ENCODE measurements around the gene KLF7. TPM values are rescaled to one million over a fixed set of nuclear protein-coding genes. Genes with fewer than 3 reads are reported as not detected.

KLF7 gene
- total RNA-seq, 2 experiments from 2014 or later: not detected

DNA sequence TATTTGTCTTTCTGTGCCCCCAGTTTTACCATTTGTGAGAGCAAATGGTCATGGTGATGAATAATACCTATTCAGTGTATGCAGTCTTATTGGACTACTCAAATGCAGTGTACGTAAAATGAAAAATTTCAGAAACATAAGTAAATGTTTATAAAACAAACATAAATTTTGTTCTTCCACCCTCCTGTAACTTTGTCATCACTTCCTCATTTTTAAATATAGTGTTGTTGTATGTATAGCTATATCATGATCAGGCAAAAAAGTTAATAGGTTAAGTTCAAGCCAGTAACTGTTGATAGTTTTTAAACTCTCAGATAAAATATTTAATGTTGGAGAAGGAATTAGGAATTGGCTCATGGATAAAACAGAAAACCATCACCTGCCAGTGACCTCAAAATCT, 93.2 kb downstream of the KLF7 start:
- intact Hi-C loops (cut with micrococcal nuclease; ENCODE audit: unreplicated experiment): no loop called here

DNA sequence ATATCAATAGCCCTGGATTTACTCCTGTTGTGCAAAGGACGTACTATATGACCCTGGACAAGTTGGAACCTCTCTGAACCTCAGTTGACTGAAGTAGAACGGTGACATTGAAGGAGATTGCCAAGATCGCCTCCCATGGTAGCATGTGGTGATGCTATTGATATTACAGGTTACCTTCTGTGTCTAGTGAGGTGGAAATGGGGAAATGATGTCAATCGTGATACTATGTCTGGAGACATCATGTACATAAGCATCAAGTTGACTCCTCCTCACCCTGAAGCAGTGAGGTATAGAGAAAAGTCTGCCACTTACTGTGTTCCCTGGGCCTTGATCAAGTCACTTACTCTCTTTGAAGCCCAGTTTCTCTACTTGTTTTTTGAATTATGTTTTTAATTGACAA, 93.9 kb downstream of the KLF7 start:
- no TSS peak for BruUV-seq (replicated peaks)
- intact Hi-C loops (cut with micrococcal nuclease; ENCODE audit: unreplicated experiment): no loop called here
- no peak for TF ChIP-seq CTCF (conservative IDR thresholded peaks at IDR 0.05; ENCODE audit: low read length)
- TF ChIP-seq EZH2phosphoT487 (IDR thresholded peaks at IDR 0.05; ENCODE audit: borderline replicate concordance, low read depth, low read length): no peak

More for the DNA sequence above, 93.2 kb downstream of the KLF7 start:
- TF ChIP-seq EZH2phosphoT487 (IDR thresholded peaks at IDR 0.05; ENCODE audit: borderline replicate concordance, low read depth, low read length) (no peak), CTCF (conservative IDR thresholded peaks at IDR 0.05; ENCODE audit: low read length) (no peak)
- Histone ChIP-seq H4K20me1 (ENCODE audit: insufficient read depth, low read length) (no peaks in the 10 kb centered on the region), H3K4me2 (ENCODE audit: low read length) (no peak overlapping the region), H2AFZ (ENCODE audit: low read length) (no peak overlapping the region), H3K36me3 (ENCODE audit: insufficient read depth, low read length) (no peaks in the 10 kb centered on the region), H3K9me2 (ENCODE audit: insufficient read depth, low read length) (no peaks in the 10 kb centered on the region), H3K9me3 (ENCODE audit: low read length) (no peaks in the 10 kb centered on the region), H3K27ac (ENCODE audit: low read depth, low read length, poor library complexity, severe bottlenecking) (no peak overlapping the region), H3K4me3 (ENCODE audit: low read depth, low read length, poor library complexity, severe bottlenecking) (no peak overlapping the region), H3K79me2 (ENCODE audit: insufficient read depth, low read depth, low read length) (no peaks in the 10 kb centered on the region), H3K4me1 (ENCODE audit: insufficient read depth, low read length, poor library complexity, severe bottlenecking) (no peaks in the 10 kb centered on the region)
- no peak for DNase-seq (ENCODE audit: low spot score)
- POLR2A ChIA-PET: no interaction called here
- BruUV-seq (replicated peaks): no TSS peak
- CTCF ChIA-PET (ENCODE audit: unreplicated experiment): no interaction called here

DNA sequence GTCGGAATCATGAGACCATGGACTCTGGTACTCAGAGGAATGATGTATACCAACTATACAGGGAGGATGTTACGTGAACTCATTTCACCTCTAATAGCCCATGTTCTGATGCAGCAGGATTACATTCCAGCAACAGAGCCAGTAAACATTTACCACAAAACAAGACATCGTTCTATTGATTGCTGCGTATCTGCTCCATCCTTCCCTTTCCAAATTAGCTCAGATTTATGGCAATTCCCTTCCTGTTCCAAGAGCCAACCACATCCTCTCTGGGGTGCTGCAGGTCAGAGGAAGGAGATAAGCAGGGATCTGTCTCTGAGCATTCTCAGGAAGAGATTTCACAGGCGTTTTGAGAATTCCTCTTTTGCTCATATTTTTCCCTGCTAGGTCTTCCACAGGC, 98.3 kb downstream of the KLF7 start:
- POLR2A ChIA-PET: interaction anchor here (0.6 kb wide), 1 partner anchor 653 kb away, joined by 3 read pairs; no protein-coding TSS in a partner anchor
- no TSS peak for BruUV-seq (replicated peaks)

More for the DNA sequence above, 93.9 kb downstream of the KLF7 start:
- Histone ChIP-seq H3K4me3 (ENCODE audit: low read depth, low read length, poor library complexity, severe bottlenecking) (no peak overlapping the region), H2AFZ (ENCODE audit: low read length) (no peak overlapping the region), H3K36me3 (ENCODE audit: insufficient read depth, low read length) (no peaks in the 10 kb centered on the region), H3K27ac (ENCODE audit: low read depth, low read length, poor library complexity, severe bottlenecking) (no peak overlapping the region), H3K4me2 (ENCODE audit: low read length) (no peak overlapping the region), H3K4me1 (ENCODE audit: insufficient read depth, low read length, poor library complexity, severe bottlenecking) (no peaks in the 10 kb centered on the region), H4K20me1 (ENCODE audit: insufficient read depth, low read length) (no peaks in the 10 kb centered on the region), H3K9me2 (ENCODE audit: insufficient read depth, low read length) (no peaks in the 10 kb centered on the region), H3K9me3 (ENCODE audit: low read length) (no peaks in the 10 kb centered on the region), H3K79me2 (ENCODE audit: insufficient read depth, low read depth, low read length) (no peaks in the 10 kb centered on the region)
- CTCF ChIA-PET (ENCODE audit: unreplicated experiment): no interaction called here
- no peak for DNase-seq (ENCODE audit: low spot score)
- POLR2A ChIA-PET: no interaction called here

More for the DNA sequence above, 98.3 kb downstream of the KLF7 start:
- H3K4me1 ChIP-seq (ENCODE audit: insufficient read depth, low read length, poor library complexity, severe bottlenecking): no peaks in the 10 kb centered on the region
- H4K20me1 ChIP-seq (ENCODE audit: insufficient read depth, low read length): no peaks in the 10 kb centered on the region
- CTCF ChIA-PET (ENCODE audit: unreplicated experiment): interaction anchor here (0.6 kb wide), 1 partner anchor 55 kb away, joined by 11 read pairs; no protein-coding TSS in a partner anchor
- TF ChIP-seq CTCF (conservative IDR thresholded peaks at IDR 0.05; ENCODE audit: low read length): no peak
- no peak for TF ChIP-seq EZH2phosphoT487 (IDR thresholded peaks at IDR 0.05; ENCODE audit: borderline replicate concordance, low read depth, low read length)
- no peaks in the 10 kb centered on the region for H3K79me2 ChIP-seq (ENCODE audit: insufficient read depth, low read depth, low read length)
- no peaks in the 10 kb centered on the region for H3K36me3 ChIP-seq (ENCODE audit: insufficient read depth, low read length)
- no peak overlapping the region for H3K4me3 ChIP-seq (ENCODE audit: low read depth, low read length, poor library complexity, severe bottlenecking)
- H3K27ac ChIP-seq (ENCODE audit: low read depth, low read length, poor library complexity, severe bottlenecking): no peak overlapping the region
- DNase-seq (ENCODE audit: low spot score): no peak
- H3K9me3 ChIP-seq (ENCODE audit: low read length): no peaks in the 10 kb centered on the region
- H3K4me2 ChIP-seq (ENCODE audit: low read length): no peak overlapping the region
- no peak overlapping the region for H2AFZ ChIP-seq (ENCODE audit: low read length)
- intact Hi-C loops (cut with micrococcal nuclease; ENCODE audit: unreplicated experiment): no loop called here
- H3K9me2 ChIP-seq (ENCODE audit: insufficient read depth, low read length): no peaks in the 10 kb centered on the region
